ENCODE results near the gene C9. TPM values are rescaled to one million over a fixed set of nuclear protein-coding genes. Genes with fewer than 3 reads are reported as not detected.

C9 gene
- total and polyA plus RNA-seq, 2 of the 4 experiments (the other 2 are of a cell fraction): not detected

- H4K91ac ChIP-seq (ENCODE audit: insufficient read depth, low read depth, low read length): no peak overlapping the region
- no peak overlapping the region for H3K4ac ChIP-seq (ENCODE audit: low read depth, low read length)
- H3K9ac ChIP-seq (ENCODE audit: low read depth, low read length): no peak overlapping the region
- H3K9me3 ChIP-seq (ENCODE audit: control insufficient read depth, insufficient read depth, low read length): no peaks in the 10 kb centered on the region
- no peak overlapping the region for H2BK15ac ChIP-seq (ENCODE audit: low read depth, low read length)
- H2BK5ac ChIP-seq (ENCODE audit: low read depth, low read length, poor library complexity, severe bottlenecking): no peak overlapping the region
- POLR2A ChIA-PET (ENCODE audit: unreplicated experiment): no interaction called here
- no peak overlapping the region for H3K23ac ChIP-seq (ENCODE audit: low read depth, low read length)
- H3K56ac ChIP-seq (ENCODE audit: extremely low read depth, insufficient read depth, low read length): no peak overlapping the region
- H3K4me2 ChIP-seq (ENCODE audit: low read depth, low read length): no peak overlapping the region
- H2AK9ac ChIP-seq (replicated peaks; ENCODE audit: low read depth, low read length, poor library complexity): no peak overlapping the region
- no peak for TF ChIP-seq MAFK (IDR thresholded peaks at IDR 0.05; ENCODE audit: low read depth, low read length)
- TF ChIP-seq CHD1 (IDR thresholded peaks at IDR 0.05; ENCODE audit: low read depth, low read length): no peak
- TF ChIP-seq BHLHE40 (IDR thresholded peaks at IDR 0.05; ENCODE audit: low read depth, low read length): no peak
- no peak for TF ChIP-seq RAD21 (IDR thresholded peaks at IDR 0.05; ENCODE audit: low read length)
- TF ChIP-seq USF2 (IDR thresholded peaks at IDR 0.05; ENCODE audit: low read depth, low read length): no peak
- no peak for TF ChIP-seq CTCF (conservative IDR thresholded peaks at IDR 0.05; ENCODE audit: low read depth, low read length)
- TF ChIP-seq SMC3 (IDR thresholded peaks at IDR 0.05; ENCODE audit: low read depth, low read length): no peak
- TF ChIP-seq RCOR1 (IDR thresholded peaks at IDR 0.05; ENCODE audit: insufficient replicate concordance, low read length): no peak
- no peak for TF ChIP-seq CEBPB (IDR thresholded peaks at IDR 0.05; ENCODE audit: low read depth, low read length)
- TF ChIP-seq POLR2A (IDR thresholded peaks at IDR 0.05; ENCODE audit: low read depth, low read length): no peak
- TF ChIP-seq, protein P1, sequence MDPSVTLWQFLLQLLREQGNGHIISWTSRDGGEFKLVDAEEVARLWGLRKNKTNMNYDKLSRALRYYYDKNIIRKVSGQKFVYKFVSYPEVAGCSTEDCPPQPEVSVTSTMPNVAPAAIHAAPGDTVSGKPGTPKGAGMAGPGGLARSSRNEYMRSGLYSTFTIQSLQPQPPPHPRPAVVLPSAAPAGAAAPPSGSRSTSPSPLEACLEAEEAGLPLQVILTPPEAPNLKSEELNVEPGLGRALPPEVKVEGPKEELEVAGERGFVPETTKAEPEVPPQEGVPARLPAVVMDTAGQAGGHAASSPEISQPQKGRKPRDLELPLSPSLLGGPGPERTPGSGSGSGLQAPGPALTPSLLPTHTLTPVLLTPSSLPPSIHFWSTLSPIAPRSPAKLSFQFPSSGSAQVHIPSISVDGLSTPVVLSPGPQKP (IDR thresholded peaks at IDR 0.05; ENCODE audit: borderline replicate concordance, low read depth, low read length): no peak
- H3K79me1 ChIP-seq (ENCODE audit: low read depth in 1 of 2, low read length in 2 of 2): no peaks in the 10 kb centered on the region
- H2AK5ac ChIP-seq (ENCODE audit: low read depth, low read length): no peak overlapping the region
- H3K4me1 ChIP-seq (ENCODE audit: control insufficient read depth, insufficient read depth, low read length): no peaks in the 10 kb centered on the region
- H3K18ac ChIP-seq (ENCODE audit: low read depth, low read length): no peak overlapping the region
- dilution Hi-C loops (cut with HindIII; ENCODE audit: low sequenced_read_pairs, unreplicated experiment): no loop called here
- no TSS peak for BruUV-seq (replicated peaks)
- ATAC-seq (ENCODE audit: low read depth) (no peak), DNase-seq (no peak)
- in situ Hi-C loops (cut with MboI; ENCODE audit: low sequenced_read_pairs): no loop called here
- CTCF ChIA-PET: no interaction called here
- no peak overlapping the region for H2BK120ac ChIP-seq (ENCODE audit: low read depth, low read length)
- no CpG with 5 or more reads among the region's 1 CpG for WGBS, 2 experiments (ENCODE audit: extremely low coverage in 2 of 2, insufficient read length in 1 of 2)
- no peaks in the 10 kb centered on the region for H3K36me3 ChIP-seq (ENCODE audit: control insufficient read depth, insufficient read depth, low read length)
- H4K8ac ChIP-seq (ENCODE audit: low read depth in 2 of 2, low read length in 2 of 2): no peak overlapping the region
- no peak overlapping the region for H3K27ac ChIP-seq (ENCODE audit: insufficient read depth, low read length)
- no peak overlapping the region for H4K5ac ChIP-seq (ENCODE audit: low read depth, low read length)
- H3K4me3 ChIP-seq (ENCODE audit: insufficient read depth, low read depth, low read length): no peak overlapping the region
- H2AFZ ChIP-seq (replicated peaks; ENCODE audit: low read length, poor library complexity): no peak overlapping the region
- no peak overlapping the region for H3K14ac ChIP-seq (replicated peaks; ENCODE audit: low read depth, low read length)
- intact Hi-C loops (cut with micrococcal nuclease): no loop called here
- H3K9me1 ChIP-seq (ENCODE audit: insufficient read depth, low read length): no peaks in the 10 kb centered on the region
- peaks cover 8% of the 10 kb centered on the region; the same call in 1 of the 2 replicates for H3K27me3 ChIP-seq (ENCODE audit: control insufficient read depth, insufficient read depth, low read length)
- H2BK20ac ChIP-seq (ENCODE audit: low read depth, low read length): no peak overlapping the region
- no peaks in the 10 kb centered on the region for H4K20me1 ChIP-seq (ENCODE audit: insufficient read depth, low read length)
These were observed 123.5 kb downstream of the C9 start for GRCh38 chr5:39240750-39241149.
